ENCODE measurements around the gene HDAC6.

DNA sequence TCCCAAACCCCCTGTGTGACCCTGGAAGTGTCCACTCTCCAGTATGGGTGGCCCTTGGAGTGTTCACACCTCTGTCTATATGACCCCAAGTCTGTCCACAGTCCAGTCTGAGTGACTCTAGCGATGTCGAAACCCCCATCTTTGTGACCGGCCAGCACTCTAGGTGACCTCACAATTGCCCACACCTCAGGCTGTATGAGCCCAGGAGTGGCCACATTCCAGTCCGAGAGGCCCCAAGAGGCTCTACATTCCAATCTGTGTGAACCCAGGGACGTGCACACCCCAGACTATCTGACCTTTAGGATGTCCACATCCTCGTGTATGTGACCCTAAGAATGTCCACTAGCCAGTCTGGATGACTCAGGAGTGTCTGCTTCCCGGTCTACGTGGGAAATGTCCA, 47.6 kb upstream of the HDAC6 start:
- TF ChIP-seq EP300 (IDR thresholded peaks at IDR 0.05) (no peak), POLR2AphosphoS5 (IDR thresholded peaks at IDR 0.05) (no peak), POLR2A (IDR thresholded peaks at IDR 0.05) (no peak)
- TF ChIP-seq, protein P1, sequence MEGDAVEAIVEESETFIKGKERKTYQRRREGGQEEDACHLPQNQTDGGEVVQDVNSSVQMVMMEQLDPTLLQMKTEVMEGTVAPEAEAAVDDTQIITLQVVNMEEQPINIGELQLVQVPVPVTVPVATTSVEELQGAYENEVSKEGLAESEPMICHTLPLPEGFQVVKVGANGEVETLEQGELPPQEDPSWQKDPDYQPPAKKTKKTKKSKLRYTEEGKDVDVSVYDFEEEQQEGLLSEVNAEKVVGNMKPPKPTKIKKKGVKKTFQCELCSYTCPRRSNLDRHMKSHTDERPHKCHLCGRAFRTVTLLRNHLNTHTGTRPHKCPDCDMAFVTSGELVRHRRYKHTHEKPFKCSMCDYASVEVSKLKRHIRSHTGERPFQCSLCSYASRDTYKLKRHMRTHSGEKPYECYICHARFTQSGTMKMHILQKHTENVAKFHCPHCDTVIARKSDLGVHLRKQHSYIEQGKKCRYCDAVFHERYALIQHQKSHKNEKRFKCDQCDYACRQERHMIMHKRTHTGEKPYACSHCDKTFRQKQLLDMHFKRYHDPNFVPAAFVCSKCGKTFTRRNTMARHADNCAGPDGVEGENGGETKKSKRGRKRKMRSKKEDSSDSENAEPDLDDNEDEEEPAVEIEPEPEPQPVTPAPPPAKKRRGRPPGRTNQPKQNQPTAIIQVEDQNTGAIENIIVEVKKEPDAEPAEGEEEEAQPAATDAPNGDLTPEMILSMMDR (IDR thresholded peaks at IDR 0.05) = no peak
